GOT3 (cell line): ENCODE results near the gene ECEL1.
"Not testable (repeated sequence)": the region's sequence is repeated elsewhere in the genome, so short reads cannot be mapped to it uniquely, and the experiment has no call there.

Experiments
- DNase-seq: peaks from one replicate; lab custom pipeline; 2025; ENCODE audit warnings: mixed read lengths; lab: John Stamatoyannopoulos, UW

ECEL1 gene

DNA sequence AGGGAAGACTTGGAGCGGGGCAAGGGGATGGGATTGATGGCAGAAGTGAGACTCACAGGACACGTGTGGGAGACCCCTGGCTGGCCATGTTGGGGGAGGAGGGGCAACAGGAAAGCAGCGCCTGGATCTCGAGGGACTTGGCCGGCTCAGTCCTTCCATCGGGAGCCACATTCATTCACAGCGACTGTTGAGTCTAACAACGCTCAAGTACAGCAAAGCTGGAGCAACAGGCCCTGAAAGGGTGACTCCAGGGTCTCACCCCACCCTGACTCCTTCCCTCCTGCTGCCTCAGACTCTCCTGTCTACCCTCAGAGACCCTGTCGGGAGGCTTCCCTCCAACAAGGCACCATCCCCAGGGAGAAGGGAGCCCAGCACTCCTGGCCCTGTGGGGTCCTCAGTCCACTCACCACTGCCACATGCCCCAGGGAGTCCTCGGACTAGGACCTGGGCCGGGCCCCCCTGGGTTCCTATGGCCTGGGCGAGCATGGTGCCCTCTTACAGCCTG, 46.4 kb downstream of the ECEL1 start:
- DNase-seq, result no peak

DNA sequence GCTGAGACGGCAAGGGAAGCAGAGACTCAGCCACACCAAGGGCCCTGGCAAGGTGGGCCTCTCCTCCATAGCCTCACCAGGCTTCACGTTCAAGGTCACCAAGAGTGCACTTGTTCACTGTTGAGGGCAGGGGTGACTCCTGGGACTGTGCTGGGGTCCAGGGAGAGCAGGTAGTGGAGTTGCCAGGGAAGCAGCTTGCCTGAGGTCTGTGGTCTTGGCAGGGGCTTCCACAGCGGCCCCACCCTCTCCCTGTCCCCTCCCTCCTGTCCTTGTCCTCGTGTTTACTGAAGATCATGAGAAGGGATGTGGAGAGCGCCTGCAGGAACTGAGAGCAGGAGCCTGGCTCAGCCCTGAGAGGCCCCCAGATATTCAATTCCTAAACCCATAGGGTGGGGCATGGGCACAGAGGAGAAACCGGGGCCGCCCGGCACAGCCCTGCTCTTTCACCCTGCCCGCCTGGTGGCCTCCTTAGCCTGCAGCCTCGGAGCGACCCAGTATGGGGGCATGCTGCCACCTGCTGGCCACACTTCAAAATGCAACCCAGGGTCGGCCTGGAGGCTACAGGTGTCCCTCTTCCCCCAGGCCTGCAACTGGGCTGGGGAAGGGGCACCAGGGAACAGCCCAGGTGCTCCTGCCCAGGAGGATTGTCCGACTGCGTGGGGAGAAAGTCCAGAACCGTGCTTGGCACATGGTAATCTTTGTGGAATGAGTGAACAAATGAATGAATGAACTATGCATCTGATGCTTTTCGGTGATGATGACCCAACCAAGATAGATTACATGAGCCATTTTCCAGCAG, 47.2 kb downstream of the ECEL1 start:
- DNase-seq, result peak; percentile 39

GRCh38 chr2:232439758-232440135, 47.9 kb downstream of the ECEL1 start:
- no peak for DNase-seq

DNA sequence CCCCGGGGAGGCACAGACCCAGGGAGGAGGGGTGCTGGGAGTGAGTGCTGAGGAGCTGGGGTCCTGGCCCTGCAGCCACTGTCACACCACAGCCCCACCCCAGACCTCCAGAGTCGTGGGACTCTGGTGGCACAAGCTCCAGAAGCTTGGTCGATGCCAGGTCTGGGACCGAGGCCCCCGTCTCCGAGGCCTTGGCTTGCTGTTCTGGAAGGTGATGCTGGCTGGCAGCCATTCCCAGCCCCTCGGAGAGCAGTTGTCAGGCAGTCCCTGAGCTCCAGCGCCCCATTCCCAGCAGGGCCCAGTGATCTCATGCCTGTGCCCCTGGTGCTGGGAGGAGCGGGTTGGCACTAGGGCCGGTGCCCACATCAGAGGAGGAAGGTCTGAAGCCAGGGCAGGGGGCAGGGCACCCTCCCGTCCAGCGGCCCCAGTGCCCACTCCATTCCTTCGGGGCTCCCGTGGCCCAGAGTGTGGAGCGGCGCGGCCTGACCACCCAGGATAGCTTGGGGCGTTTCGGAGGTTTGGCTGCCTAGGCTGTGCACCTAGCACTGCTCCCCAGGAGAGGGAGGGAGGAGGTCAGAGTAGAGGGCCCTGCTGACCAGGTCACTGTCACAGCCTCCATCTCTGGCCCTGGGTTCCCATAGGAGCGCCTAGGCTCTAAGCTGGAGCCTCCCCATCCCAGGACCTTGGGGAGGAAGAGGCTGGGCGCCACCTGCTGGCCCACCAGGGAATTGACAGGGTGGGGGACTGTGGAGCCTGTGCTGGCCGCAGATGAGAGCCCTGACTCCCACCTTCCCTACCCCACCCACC, 48.5 kb downstream of the ECEL1 start:
- no peak for DNase-seq

GRCh38 chr2:232438091-232438490, 49.5 kb downstream of the ECEL1 start:
- DNase-seq, result no peak

DNA sequence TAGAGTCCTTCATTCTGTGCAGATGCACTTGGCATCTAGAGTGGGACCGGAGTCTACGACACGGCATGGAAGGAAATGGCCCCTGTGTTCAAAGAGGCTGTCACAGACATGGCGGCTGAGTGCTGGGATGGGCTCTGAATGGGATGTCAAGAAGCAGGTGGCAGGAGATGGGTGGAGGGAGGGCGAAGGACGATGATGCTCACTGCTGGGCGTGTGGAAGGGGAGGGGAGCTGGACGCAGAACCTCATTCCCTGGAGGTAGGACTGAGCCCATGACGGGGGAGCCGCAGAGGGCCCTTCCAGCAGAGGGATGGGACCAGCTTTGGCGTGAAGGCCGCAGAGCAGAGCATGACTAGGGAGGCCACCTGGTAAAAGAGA, 50.5 kb downstream of the ECEL1 start:
- no peak for DNase-seq

DNA sequence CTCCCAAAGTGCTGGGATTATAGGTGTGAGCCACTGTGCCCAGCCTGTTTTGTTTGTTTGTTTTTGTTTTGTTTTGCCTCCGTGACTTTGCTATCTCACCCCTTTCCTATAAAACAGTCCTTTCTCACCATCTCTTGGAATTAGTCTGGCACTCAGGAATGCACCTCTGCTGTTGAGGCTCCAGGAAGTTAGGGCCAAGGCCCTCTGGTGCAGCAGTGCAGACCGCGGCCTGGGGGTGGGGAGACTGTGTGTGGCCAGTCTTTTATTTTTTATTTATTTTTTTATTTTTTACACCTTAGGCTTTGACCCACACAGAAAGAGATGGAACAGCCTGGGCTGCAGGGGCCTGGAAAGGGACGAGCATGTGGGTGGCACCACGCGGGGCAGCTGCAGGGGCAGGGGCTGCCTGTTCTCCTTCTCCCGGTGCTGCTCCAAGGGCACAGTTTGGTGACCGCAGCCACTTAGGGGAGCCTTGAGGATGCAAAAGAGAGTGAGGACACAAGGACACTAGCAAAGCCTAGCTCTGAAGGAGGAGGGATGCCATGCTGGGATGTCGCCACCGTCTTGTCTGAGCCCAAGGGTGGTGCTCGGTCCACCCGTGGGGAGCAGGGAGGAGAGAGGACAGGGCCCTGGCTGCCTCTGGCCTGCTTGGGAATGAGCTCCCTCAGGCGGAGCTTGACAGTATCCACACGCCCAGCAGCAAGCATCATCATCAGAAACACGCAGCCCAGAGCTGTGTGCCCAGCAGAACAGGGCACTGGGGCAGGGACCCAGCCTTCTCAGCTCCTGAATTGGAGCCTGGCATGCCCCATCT, 51.0 kb downstream of the ECEL1 start:
- no peak for DNase-seq

DNA sequence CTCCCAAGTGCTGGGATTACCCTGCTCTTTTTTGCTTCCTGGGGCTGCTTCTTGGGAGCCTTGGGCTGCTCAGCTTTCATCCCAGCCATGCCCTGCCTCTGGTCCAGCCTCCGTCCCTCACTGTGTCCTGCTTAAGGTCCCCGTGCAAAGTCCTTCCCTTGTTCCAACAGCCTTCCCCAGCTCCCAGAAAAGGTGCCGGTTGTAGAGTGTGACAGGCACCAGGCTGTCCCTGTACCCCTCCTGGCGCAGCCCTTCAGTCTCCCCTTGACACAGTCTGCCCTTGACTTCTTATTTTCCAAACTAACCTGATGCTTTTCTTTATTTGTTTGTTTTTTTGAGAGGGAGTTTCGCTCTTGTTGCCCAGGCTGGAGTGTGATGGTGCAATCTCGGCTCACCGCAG, 51.8 kb downstream of the ECEL1 start:
- DNase-seq, result no peak

- no peak for DNase-seq
These were observed 52.3 kb downstream of the ECEL1 start for GRCh38 chr2:232435375-232435648.

DNA sequence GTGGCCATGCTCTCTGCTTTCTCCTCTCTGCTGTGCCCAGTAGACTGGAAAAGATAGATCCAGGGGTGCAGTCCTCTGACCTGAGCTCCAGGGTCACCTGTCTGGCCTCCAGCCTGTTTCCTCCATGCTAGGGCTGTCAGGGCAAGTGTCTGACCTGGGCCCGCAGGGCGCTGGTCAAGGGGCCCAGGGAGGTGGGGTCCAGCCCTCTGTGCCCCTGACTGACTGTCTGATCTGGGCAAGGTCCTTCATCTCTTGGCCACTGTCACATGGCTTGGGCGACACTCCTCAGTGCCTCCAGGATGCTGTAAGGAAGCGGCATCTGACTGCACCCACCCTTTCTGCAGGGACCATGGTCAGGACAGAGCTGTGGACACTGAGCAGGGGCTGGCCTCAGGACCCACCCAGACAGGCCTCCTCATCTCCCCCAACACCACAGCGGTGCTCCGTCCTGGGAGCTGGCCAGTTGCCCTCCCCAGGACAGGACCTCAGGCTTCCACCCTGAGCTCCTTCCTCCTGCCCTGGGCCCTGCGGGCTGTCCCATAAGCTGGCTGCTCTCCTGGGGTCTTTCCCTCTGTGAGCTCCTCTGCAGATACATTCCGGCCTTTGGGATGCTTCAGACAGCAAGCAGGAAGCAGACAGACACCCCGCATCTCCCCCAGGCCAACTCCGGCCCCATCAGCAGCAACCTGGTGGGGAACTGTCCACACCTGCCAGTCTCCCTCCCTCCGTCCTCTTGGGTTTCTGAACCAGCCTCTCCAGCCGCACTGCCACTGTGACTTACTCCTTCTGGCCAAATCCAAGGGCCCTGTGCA, 52.9 kb downstream of the ECEL1 start:
- no peak for DNase-seq

GRCh38 chr2:232434091-232434490, 53.5 kb downstream of the ECEL1 start:
- DNase-seq, result no peak

DNA sequence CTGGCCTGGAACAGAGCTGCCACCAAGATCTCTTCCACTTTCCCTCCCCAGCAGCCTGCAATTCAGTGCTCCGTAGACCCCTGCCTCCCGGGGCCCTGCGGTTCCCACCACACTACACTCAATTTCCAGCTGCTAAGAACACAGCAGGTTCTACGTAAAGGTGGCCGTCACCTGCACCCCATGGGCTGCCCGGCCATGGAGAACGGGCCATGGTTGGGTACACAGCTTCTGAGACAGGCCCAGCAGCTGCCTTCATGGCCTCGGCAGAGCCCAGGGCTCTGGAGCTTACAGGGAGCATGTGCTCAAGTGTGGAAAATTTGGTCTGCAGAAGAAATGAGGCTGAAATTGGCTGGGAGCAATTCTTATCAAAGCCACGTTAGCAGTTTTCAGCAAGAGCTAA, 54.0 kb downstream of the ECEL1 start:
- not testable (repeated sequence) for DNase-seq

GRCh38 chr2:232432598-232433184, 54.9 kb downstream of the ECEL1 start:
- DNase-seq, result no peak

DNA sequence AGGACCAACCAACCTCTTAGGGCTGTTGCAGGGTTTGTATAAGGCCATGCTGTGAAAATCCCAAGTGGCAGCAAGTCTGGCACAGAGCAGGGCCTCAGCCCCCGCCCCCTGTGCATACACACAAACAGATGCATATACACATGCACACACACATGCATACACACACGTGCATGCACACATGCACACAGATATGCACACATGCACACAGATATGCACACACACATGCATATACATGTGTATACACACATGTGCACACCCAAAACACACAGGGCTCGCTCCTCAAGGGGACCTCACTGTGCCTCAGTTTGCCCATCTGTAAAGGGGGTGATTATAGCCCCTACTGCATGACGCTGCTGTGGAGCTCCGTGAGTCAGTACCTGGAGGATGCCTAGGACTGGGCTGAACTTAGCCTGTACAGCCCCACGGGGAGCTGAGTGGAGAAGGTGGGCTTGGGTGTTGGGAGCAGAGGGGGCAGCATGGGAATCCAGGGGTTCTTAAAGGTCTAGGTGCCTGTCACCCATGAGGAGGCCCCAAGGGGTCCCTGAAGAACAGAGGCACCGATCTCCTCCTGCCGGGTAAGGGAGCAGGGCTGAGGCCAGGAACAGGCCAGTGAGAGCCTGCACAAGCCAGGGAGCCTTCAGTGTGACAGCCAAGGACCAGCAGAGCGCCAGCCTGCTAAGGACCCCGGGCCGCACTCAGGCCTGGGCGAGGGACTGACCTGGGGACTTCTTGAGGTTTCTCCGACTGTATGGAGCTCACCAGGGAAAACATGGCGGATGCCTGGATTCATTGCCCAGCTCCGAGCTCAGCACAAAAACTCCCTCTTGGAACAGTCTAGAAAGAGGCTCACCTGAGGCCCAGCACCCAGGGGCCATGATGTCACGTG, 55.7 kb downstream of the ECEL1 start:
- DNase-seq, result no peak
